Trophoblast cell (in vitro differentiated cells and primary cell): ENCODE measurements around the gene GNPAT.
A peak's percentile ranks its signal among the peaks of the same experiment; 100 is the strongest.

Experiments
- DNase-seq, 2 donors: peaks; one replicate each; pipeline ENCODE4 v3.0.0-alpha.2; 2016
- H2AFZ ChIP-seq: 2 replicates; pipeline ENCODE4 v1.6.1; 2013; ENCODE audit warnings: low read length, moderate library complexity, mild to moderate bottlenecking; ENCODE audit not compliant: insufficient read depth, poor library complexity
- H2AK5ac ChIP-seq: 2 replicates; pipeline ENCODE4 v1.6.1; 2013; ENCODE audit warnings: mild to moderate bottlenecking, low read length
- H2BK120ac ChIP-seq: 2 replicates; pipeline ENCODE4 v1.6.1; 2013; ENCODE audit warnings: low read length, mild to moderate bottlenecking, moderate library complexity; ENCODE audit not compliant: insufficient read depth, poor library complexity
- H2BK12ac ChIP-seq: 2 replicates; pipeline ENCODE4 v1.6.1; 2013; ENCODE audit warnings: mild to moderate bottlenecking, low read length, moderate library complexity
- H2BK5ac ChIP-seq: 2 replicates; pipeline ENCODE4 v1.6.1; 2013; ENCODE audit warnings: low read length, low read depth, moderate library complexity, mild to moderate bottlenecking; ENCODE audit not compliant: poor library complexity
- H3K14ac ChIP-seq: 2 replicates; pipeline ENCODE4 v1.6.1; 2013; ENCODE audit warnings: mild to moderate bottlenecking, low read length
- H3K18ac ChIP-seq: 2 replicates; pipeline ENCODE4 v1.6.1; 2013; ENCODE audit warnings: mild to moderate bottlenecking, low read length
- H3K23ac ChIP-seq: 2 replicates; pipeline ENCODE4 v1.6.1; 2013; ENCODE audit warnings: low read length
- H3K27ac ChIP-seq: 2 replicates; pipeline ENCODE4 v1.5.1; 2013; ENCODE audit warnings: low read depth, mild to moderate bottlenecking, inconsistent platforms, low read length, moderate library complexity
- H3K27me3 ChIP-seq: 2 replicates; pipeline ENCODE4 v1.6.1; 2013; ENCODE audit warnings: inconsistent platforms, mild to moderate bottlenecking, low read length, moderate library complexity; ENCODE audit not compliant: insufficient read depth
- H3K36me3 ChIP-seq, 2 experiments: 1 replicate in 1 of 2; 2 replicates in 1 of 2; pipeline ENCODE4 v1.6.1; 2013; ENCODE audit warnings: low read length in 2 of 2, mild to moderate bottlenecking in 2 of 2, moderate library complexity in 1 of 2; ENCODE audit not compliant: insufficient read depth in 2 of 2, control insufficient read depth in 1 of 2
- H3K4ac ChIP-seq: 2 replicates; pipeline ENCODE4 v1.6.1; 2013; ENCODE audit warnings: low read depth, mild to moderate bottlenecking, low read length, moderate library complexity
- H3K4me1 ChIP-seq, 2 experiments: 1 replicate in 1 of 2; 2 replicates in 1 of 2; pipeline ENCODE4 v1.6.1; 2013; ENCODE audit warnings: low read length in 2 of 2, mild to moderate bottlenecking in 2 of 2, moderate library complexity in 1 of 2; ENCODE audit not compliant: insufficient read depth in 2 of 2, control insufficient read depth in 1 of 2
- H3K4me2 ChIP-seq: 2 replicates; pipeline ENCODE4 v1.6.1; 2013; ENCODE audit warnings: inconsistent platforms, mild to moderate bottlenecking, low read length, moderate library complexity
- H3K4me3 ChIP-seq: 2 replicates; pipeline ENCODE4 v1.5.1; 2013; ENCODE audit warnings: mild to moderate bottlenecking, low read depth, low read length, inconsistent platforms
- H3K79me1 ChIP-seq: one replicate; pipeline ENCODE4 v1.6.1; 2013; ENCODE audit warnings: low read length
- H3K79me2 ChIP-seq: 2 replicates; pipeline ENCODE4 v1.6.1; 2013; ENCODE audit warnings: low read length, mild to moderate bottlenecking; ENCODE audit not compliant: control insufficient read depth, insufficient read depth, poor library complexity
- H3K9ac ChIP-seq: 2 replicates; pipeline ENCODE4 v1.6.1; 2013; ENCODE audit warnings: mild to moderate bottlenecking, low read length
- H3K9me3 ChIP-seq: 2 replicates; pipeline ENCODE4 v1.6.1; 2013; ENCODE audit warnings: low read depth, mild to moderate bottlenecking, control low read depth, inconsistent platforms, low read length; ENCODE audit not compliant: insufficient read depth
- H4K12ac ChIP-seq: 2 replicates; pipeline ENCODE4 v1.6.1; 2013; ENCODE audit warnings: low read depth, mild to moderate bottlenecking, low read length, moderate library complexity
- H4K8ac ChIP-seq: 2 replicates; pipeline ENCODE4 v1.6.1; 2013; ENCODE audit warnings: low read depth, mild to moderate bottlenecking, low read length, moderate library complexity
- H4K91ac ChIP-seq: one replicate; pipeline ENCODE4 v1.6.1; 2013; ENCODE audit warnings: low read depth, mild to moderate bottlenecking, low read length, moderate library complexity
- WGBS: extraction: QIAGEN DNeasy Blood & Tissue Kit; methylation state at CpG from one replicate; pipeline ENCODE4 v1.1.7; 2013; ENCODE audit warnings: missing lambda C conversion rate; ENCODE audit not compliant: insufficient read length, insufficient coverage; ENCODE audit errors: extremely low coverage; 5-methylcytosine and 5-hydroxymethylcytosine counted together

GNPAT gene

GRCh38 chr1:231206856-231207255 lies 34.2 kb upstream of the GNPAT start:
- H3K23ac ChIP-seq: no peak overlapping the region
- H3K4me2 ChIP-seq: no peak overlapping the region
- H2AFZ ChIP-seq: no peak overlapping the region
- no peaks in the 10 kb centered on the region for H3K79me2 ChIP-seq
- no peak overlapping the region for H2BK120ac ChIP-seq
- no peak overlapping the region for H3K9ac ChIP-seq
- no peak overlapping the region for H3K18ac ChIP-seq
- no peak overlapping the region for H2BK12ac ChIP-seq
- H3K79me1 ChIP-seq: no peaks in the 10 kb centered on the region
- no peak overlapping the region for H3K4me3 ChIP-seq
- no CpG with 5 or more reads among the region's 8 CpGs for WGBS
- H4K91ac ChIP-seq: no peak overlapping the region
- H3K14ac ChIP-seq: no peak overlapping the region
- no peak overlapping the region for H4K12ac ChIP-seq
- DNase-seq: no peak
- no peak overlapping the region for H2BK5ac ChIP-seq
- no peaks in the 10 kb centered on the region for H3K36me3 ChIP-seq
- no peak overlapping the region for H2AK5ac ChIP-seq
- H3K27me3 ChIP-seq: peaks cover 2% of the 10 kb centered on the region
- no peak overlapping the region for H3K27ac ChIP-seq
- H4K8ac ChIP-seq: no peak overlapping the region
- H3K4ac ChIP-seq: no peak overlapping the region
- no peaks in the 10 kb centered on the region for H3K4me1 ChIP-seq
- peaks cover 1% of the 10 kb centered on the region for H3K9me3 ChIP-seq

GRCh38 chr1:231207437-231207836 lies 33.6 kb upstream of the GNPAT start:
- no peak overlapping the region for H3K23ac ChIP-seq

GRCh38 chr1:231208980-231209379 lies 32.0 kb upstream of the GNPAT start:
- no peak overlapping the region for H3K18ac ChIP-seq
- no peak overlapping the region for H3K4ac ChIP-seq
- no peaks in the 10 kb centered on the region for H3K36me3 ChIP-seq
- no peak overlapping the region for H3K14ac ChIP-seq
- no peaks in the 10 kb centered on the region for H3K4me1 ChIP-seq
- no peak overlapping the region for H3K27ac ChIP-seq
- no peaks in the 10 kb centered on the region for H3K9me3 ChIP-seq
- no peaks in the 10 kb centered on the region for H3K79me1 ChIP-seq
- no peaks in the 10 kb centered on the region for H3K79me2 ChIP-seq
- H3K4me2 ChIP-seq: no peak overlapping the region
- no peak overlapping the region for H2BK120ac ChIP-seq
- H3K4me3 ChIP-seq: no peak overlapping the region
- no peak overlapping the region for H2AFZ ChIP-seq
- no peak for DNase-seq
- no peak overlapping the region for H4K8ac ChIP-seq
- H2BK12ac ChIP-seq: no peak overlapping the region
- peak overlapping the region; percentile 10 for H3K9ac ChIP-seq
- no peak overlapping the region for H4K91ac ChIP-seq
- H2BK5ac ChIP-seq: no peak overlapping the region
- H3K23ac ChIP-seq: no peak overlapping the region
- H3K27me3 ChIP-seq: peaks cover under 1% of the 10 kb centered on the region
- no peak overlapping the region for H2AK5ac ChIP-seq
- WGBS: no CpG with 5 or more reads among the region's 14 CpGs
- no peak overlapping the region for H4K12ac ChIP-seq

More at GRCh38 chr1:231207437-231207836, 33.6 kb upstream of the GNPAT start:
- H2BK120ac ChIP-seq: no peak overlapping the region
- no peak overlapping the region for H4K91ac ChIP-seq
- no peaks in the 10 kb centered on the region for H3K4me1 ChIP-seq
- no peak overlapping the region for H3K9ac ChIP-seq
- H2AFZ ChIP-seq: no peak overlapping the region
- H3K4ac ChIP-seq: no peak overlapping the region
- no peak overlapping the region for H4K12ac ChIP-seq
- H3K36me3 ChIP-seq: no peaks in the 10 kb centered on the region
- WGBS: no CpG with 5 or more reads among the region's 3 CpGs
- H2BK5ac ChIP-seq: no peak overlapping the region
- H3K4me2 ChIP-seq: no peak overlapping the region
- no peak overlapping the region for H2AK5ac ChIP-seq
- H2BK12ac ChIP-seq: no peak overlapping the region
- H3K4me3 ChIP-seq: no peak overlapping the region
- no peak overlapping the region for H3K27ac ChIP-seq
- H3K79me2 ChIP-seq: no peaks in the 10 kb centered on the region
- H3K14ac ChIP-seq: no peak overlapping the region
- H4K8ac ChIP-seq: no peak overlapping the region
- peaks cover 2% of the 10 kb centered on the region for H3K27me3 ChIP-seq
- H3K9me3 ChIP-seq: peaks cover 1% of the 10 kb centered on the region
- no peak overlapping the region for H3K18ac ChIP-seq
- DNase-seq: no peak
- H3K79me1 ChIP-seq: no peaks in the 10 kb centered on the region

GRCh38 chr1:231209531-231209930 lies 31.5 kb upstream of the GNPAT start:
- Histone ChIP-seq H4K91ac (no peak overlapping the region), H3K9me3 (no peaks in the 10 kb centered on the region), H3K14ac (no peak overlapping the region), H2BK120ac (no peak overlapping the region), H3K4ac (no peak overlapping the region), H3K79me2 (no peaks in the 10 kb centered on the region), H2AK5ac (peak overlapping the region; percentile 19), H3K36me3 (no peaks in the 10 kb centered on the region), H4K12ac (no peak overlapping the region), H3K4me2 (no peak overlapping the region), H3K23ac (no peak overlapping the region), H3K4me3 (no peak overlapping the region), H3K79me1 (no peaks in the 10 kb centered on the region), H3K27me3 (no peaks in the 10 kb centered on the region), H3K27ac (no peak overlapping the region), H3K18ac (no peak overlapping the region), H4K8ac (no peak overlapping the region), H3K4me1 (no peaks in the 10 kb centered on the region), H2BK12ac (no peak overlapping the region), H2BK5ac (no peak overlapping the region), H2AFZ (no peak overlapping the region), H3K9ac (no peak overlapping the region)
- no peak for DNase-seq
- no CpG with 5 or more reads among the region's 5 CpGs for WGBS
